Measurements from ENCODE around the gene PNPLA1.

Gene PNPLA1

GRCh38 chr6:36350681-36351571 lies 81.1 kb downstream of the PNPLA1 start:
- Mint-ChIP-seq H3K4me3 (no peak overlapping the region), H3K27me3 (peaks cover 0 to 5% of the 10 kb centered on the region in 2 donors), H3K27ac (no peak overlapping the region), H3K9me3 (peaks cover 0 to 3% of the 10 kb centered on the region in 2 donors), H3K36me3 (no peaks in the 10 kb centered on the region), H3K4me1 (peaks cover 9 to 11% of the 10 kb centered on the region in 2 donors)
- DNase-seq (no peak), ATAC-seq (replicated peaks) (no peak)

GRCh38 chr6:36352477-36353157 lies 82.8 kb downstream of the PNPLA1 start:
- no peak for ATAC-seq (replicated peaks)
- peaks cover 11 to 12% of the 10 kb centered on the region in 2 donors for H3K4me1 Mint-ChIP-seq
- H3K9me3 Mint-ChIP-seq = peaks cover 0 to 3% of the 10 kb centered on the region in 2 donors
- no peak for DNase-seq
- no peaks in the 10 kb centered on the region for H3K36me3 Mint-ChIP-seq
- H3K27ac Mint-ChIP-seq = no peak overlapping the region
- peaks cover 0 to 5% of the 10 kb centered on the region in 2 donors for H3K27me3 Mint-ChIP-seq
- no peak overlapping the region for H3K4me3 Mint-ChIP-seq

GRCh38 chr6:36353411-36353915 lies 83.6 kb downstream of the PNPLA1 start:
- Mint-ChIP-seq H3K27ac (no peak overlapping the region), H3K27me3 (peaks cover 0 to 5% of the 10 kb centered on the region in 2 donors), H3K36me3 (no peaks in the 10 kb centered on the region), H3K4me3 (no peak overlapping the region), H3K9me3 (peaks cover 0 to 3% of the 10 kb centered on the region in 2 donors), H3K4me1 (peaks cover 18 to 20% of the 10 kb centered on the region in 2 donors)
- ATAC-seq (replicated peaks) (no peak), DNase-seq (no peak)

- Mint-ChIP-seq H3K4me1 (peaks cover 23 to 27% of the 10 kb centered on the region in 2 donors), H3K27me3 (peaks cover 0 to 5% of the 10 kb centered on the region in 2 donors), H3K9me3 (peaks cover 0 to 3% of the 10 kb centered on the region in 2 donors), H3K36me3 (no peaks in the 10 kb centered on the region), H3K4me3 (no peak overlapping the region), H3K27ac (no peak overlapping the region)
- DNase-seq (no peak), ATAC-seq (replicated peaks) (peak in 1 of 2 donors; percentile 28)
Measured at GRCh38 chr6:36355819-36356218, 86.0 kb downstream of the PNPLA1 start.

- peaks cover 0 to 5% of the 10 kb centered on the region in 2 donors for H3K27me3 Mint-ChIP-seq
- peaks cover 0 to 3% of the 10 kb centered on the region in 2 donors for H3K9me3 Mint-ChIP-seq
- no peak overlapping the region for H3K27ac Mint-ChIP-seq
- H3K4me1 Mint-ChIP-seq = peaks cover 28 to 32% of the 10 kb centered on the region in 2 donors
- no peak overlapping the region for H3K4me3 Mint-ChIP-seq
- ATAC-seq (replicated peaks) (no peak), DNase-seq (no peak)
- H3K36me3 Mint-ChIP-seq = no peaks in the 10 kb centered on the region
Measured at GRCh38 chr6:36357872-36358225, 88.0 kb downstream of the PNPLA1 start.

Measured in stimulated activated naive B cell treated with anti-CD40 and anti-IgM and Interleukin-4, amounts not matched to agents 10 μg/mL and 1 μg/mL and 100 μg/mL, for 72 hours (primary cell).